GM18517 (cell line): ENCODE measurements around the gene NHLRC1.
"Not testable (repeated sequence)": the region's sequence is repeated elsewhere in the genome, so short reads cannot be mapped to it uniquely, and the experiment has no call there.

Source experiments
- ATAC-seq: cut with Tn5 transposase; IDR thresholded peaks from one replicate; pipeline ENCODE4 v1.9.1; 2021; ENCODE audit warnings: mild to moderate bottlenecking, moderate library complexity; ENCODE audit not compliant: unreplicated experiment

Gene NHLRC1

GRCh38 chr6:18122128-18123093, at the start of gene NHLRC1:
NHLRC1 (minus strand) TSS chr6:18122677; CDS start chr6:18122606, 71 bp downstream.
- ATAC-seq, result peak; percentile 97

- ATAC-seq, result no peak
Measured at GRCh38 chr6:18171871-18172270, 49.4 kb upstream of the NHLRC1 start.

GRCh38 chr6:18168264-18168663, 45.8 kb upstream of the NHLRC1 start:
- no peak for ATAC-seq

GRCh38 chr6:18166312-18167036, 44.0 kb upstream of the NHLRC1 start:
- ATAC-seq, result no peak

GRCh38 chr6:18165751-18166150, 43.3 kb upstream of the NHLRC1 start:
- ATAC-seq, result no peak

- no peak for ATAC-seq
Measured at GRCh38 chr6:18162401-18162800, 39.9 kb upstream of the NHLRC1 start.

GRCh38 chr6:18161431-18161830, 39.0 kb upstream of the NHLRC1 start:
- ATAC-seq, result no peak

- no peak for ATAC-seq
Measured at GRCh38 chr6:18160911-18161310, 38.4 kb upstream of the NHLRC1 start.

GRCh38 chr6:18155864-18156421, 33.5 kb upstream of the NHLRC1 start:
- peak; percentile 44 for ATAC-seq

- ATAC-seq, result peak; percentile 85
Measured at GRCh38 chr6:18155150-18155863, 32.8 kb upstream of the NHLRC1 start, which contains the start of gene KDM1B. KDM1B (plus strand) TSS chr6:18155422; CDS start chr6:18159896, 4,474 bp downstream.

- peak; percentile 33 for ATAC-seq
Measured at GRCh38 chr6:18154507-18155149, 32.2 kb upstream of the NHLRC1 start, which contains the start of gene TPMT. TPMT (minus strand) TSS chr6:18155077; CDS start chr6:18149127, 5,950 bp downstream.

GRCh38 chr6:18153311-18153703, 30.8 kb upstream of the NHLRC1 start:
- ATAC-seq, result no peak

- ATAC-seq, result no peak
Measured at GRCh38 chr6:18151801-18152200, 29.3 kb upstream of the NHLRC1 start.

GRCh38 chr6:18151391-18151790, 28.9 kb upstream of the NHLRC1 start:
- not testable (repeated sequence) for ATAC-seq

GRCh38 chr6:18148304-18149025, 26.0 kb upstream of the NHLRC1 start:
- ATAC-seq, result no peak

GRCh38 chr6:18147616-18148015, 25.1 kb upstream of the NHLRC1 start:
- no peak for ATAC-seq

- no peak for ATAC-seq
Measured at GRCh38 chr6:18147160-18147559, 24.7 kb upstream of the NHLRC1 start.

- no peak for ATAC-seq
Measured at GRCh38 chr6:18142591-18142861, 20.0 kb upstream of the NHLRC1 start.

- no peak for ATAC-seq
Measured at GRCh38 chr6:18141805-18142590, 19.5 kb upstream of the NHLRC1 start.
